ENCODE measurements around the gene ITPKA. TPM values are rescaled to one million over a fixed set of nuclear protein-coding genes. Genes with fewer than 3 reads are reported as not detected.

The ITPKA gene
- polyA plus RNA-seq, 1 experiment = 0.92 TPM

- POLR2A ChIA-PET = no interaction called here
- Histone ChIP-seq H3K4me3 (ENCODE audit: low read depth, low read length) (no peak overlapping the region), H3K9me3 (ENCODE audit: control insufficient read depth, insufficient read depth, low read length) (no peaks in the 10 kb centered on the region; the same call in 1 of the 2 replicates), H3K27me3 (ENCODE audit: control insufficient read depth, insufficient read depth, low read length) (no peaks in the 10 kb centered on the region), H3K27ac (ENCODE audit: low read depth, low read length) (no peak overlapping the region)
- no peak for DNase-seq (ENCODE audit: low read depth, low spot score)
- CTCF ChIA-PET = no interaction called here
- TF ChIP-seq CTCF (IDR thresholded peaks at IDR 0.05; ENCODE audit: low read depth, low read length) = no peak
Observed at GRCh38 chr15:41483115-41483514, 10.6 kb upstream of the ITPKA start.

GRCh38 chr15:41483519-41483918, 10.2 kb upstream of the ITPKA start:
- H3K27me3 ChIP-seq (ENCODE audit: control insufficient read depth, insufficient read depth, low read length) = no peaks in the 10 kb centered on the region
- no peak overlapping the region for H3K27ac ChIP-seq (ENCODE audit: low read depth, low read length)
- ChIA-PET POLR2A (interaction anchor here (1.2 kb wide), 1 partner anchor 10 kb away, joined by 3 read pairs; no protein-coding TSS in a partner anchor), CTCF (no interaction called here)
- no peak for TF ChIP-seq CTCF (IDR thresholded peaks at IDR 0.05; ENCODE audit: low read depth, low read length)
- no peaks in the 10 kb centered on the region; the same call in 1 of the 2 replicates for H3K9me3 ChIP-seq (ENCODE audit: control insufficient read depth, insufficient read depth, low read length)
- DNase-seq (ENCODE audit: low read depth, low spot score) = no peak
- H3K4me3 ChIP-seq (ENCODE audit: low read depth, low read length) = no peak overlapping the region

GRCh38 chr15:41484937-41485625, 8.6 kb upstream of the ITPKA start:
- H3K4me3 ChIP-seq (ENCODE audit: low read depth, low read length) = no peak overlapping the region
- DNase-seq (ENCODE audit: low read depth, low spot score) = no peak
- no peak for TF ChIP-seq CTCF (IDR thresholded peaks at IDR 0.05; ENCODE audit: low read depth, low read length)
- H3K27ac ChIP-seq (ENCODE audit: low read depth, low read length) = no peak overlapping the region
- POLR2A ChIA-PET = no interaction called here
- H3K9me3 ChIP-seq (ENCODE audit: control insufficient read depth, insufficient read depth, low read length) = no peaks in the 10 kb centered on the region; the same call in 1 of the 2 replicates
- CTCF ChIA-PET = interaction anchor here (0.9 kb wide), 1 partner anchor 19 kb away, joined by 3 read pairs; no protein-coding TSS in a partner anchor
- no peaks in the 10 kb centered on the region for H3K27me3 ChIP-seq (ENCODE audit: control insufficient read depth, insufficient read depth, low read length)

- Histone ChIP-seq H3K4me3 (ENCODE audit: low read depth, low read length) (no peak overlapping the region), H3K9me3 (ENCODE audit: control insufficient read depth, insufficient read depth, low read length) (no peaks in the 10 kb centered on the region; the same call in 1 of the 2 replicates), H3K27ac (ENCODE audit: low read depth, low read length) (no peak overlapping the region), H3K27me3 (ENCODE audit: control insufficient read depth, insufficient read depth, low read length) (no peaks in the 10 kb centered on the region)
- ChIA-PET CTCF (no interaction called here), POLR2A (no interaction called here)
- no peak for TF ChIP-seq CTCF (IDR thresholded peaks at IDR 0.05; ENCODE audit: low read depth, low read length)
- DNase-seq (ENCODE audit: low read depth, low spot score) = no peak
Observed at GRCh38 chr15:41486286-41486685, 7.4 kb upstream of the ITPKA start.

- DNase-seq (ENCODE audit: low read depth, low spot score) = no peak
- no peak for TF ChIP-seq CTCF (IDR thresholded peaks at IDR 0.05; ENCODE audit: low read depth, low read length)
- no peaks in the 10 kb centered on the region; the same call in 1 of the 2 replicates for H3K9me3 ChIP-seq (ENCODE audit: control insufficient read depth, insufficient read depth, low read length)
- H3K4me3 ChIP-seq (ENCODE audit: low read depth, low read length) = no peak overlapping the region
- ChIA-PET POLR2A (no interaction called here), CTCF (no interaction called here)
- no peak overlapping the region for H3K27ac ChIP-seq (ENCODE audit: low read depth, low read length)
- no peaks in the 10 kb centered on the region for H3K27me3 ChIP-seq (ENCODE audit: control insufficient read depth, insufficient read depth, low read length)
Observed at GRCh38 chr15:41487381-41487780, 6.3 kb upstream of the ITPKA start.
